ENCODE measurements around the gene NMT1.

The NMT1 gene

DNA sequence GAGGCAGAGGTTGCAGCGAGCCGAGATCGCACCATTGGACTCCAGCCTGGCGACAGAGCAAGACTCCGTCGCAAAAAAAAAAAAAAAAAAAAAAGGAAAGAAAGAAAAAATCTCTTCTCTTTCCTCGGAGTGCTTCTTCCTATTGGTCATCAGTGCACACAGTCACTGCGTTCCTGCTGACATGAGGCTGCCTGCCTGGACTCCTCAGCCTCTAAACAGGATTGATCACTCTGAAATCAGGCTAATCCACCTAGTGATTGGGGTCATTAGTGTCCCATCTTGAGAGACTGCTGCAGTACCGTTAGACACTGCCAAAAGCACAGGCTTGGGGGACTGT, 40.4 kb downstream of the NMT1 start:
- Histone ChIP-seq H3K9me3 (ENCODE audit: severe bottlenecking) (no peaks in the 10 kb centered on the region), H3K27me3 (ENCODE audit: insufficient read depth, low read depth, severe bottlenecking) (no peaks in the 10 kb centered on the region), H3K4me3 (ENCODE audit: low read depth, low read length) (no peak overlapping the region), H3K36me3 (peaks cover 89% of the 10 kb centered on the region), H3K27ac (peak overlapping the region; percentile 58)
- TF ChIP-seq CTCF (IDR thresholded peaks at IDR 0.05; ENCODE audit: low read depth, low read length), result no peak
- DNase-seq, result no peak

DNA sequence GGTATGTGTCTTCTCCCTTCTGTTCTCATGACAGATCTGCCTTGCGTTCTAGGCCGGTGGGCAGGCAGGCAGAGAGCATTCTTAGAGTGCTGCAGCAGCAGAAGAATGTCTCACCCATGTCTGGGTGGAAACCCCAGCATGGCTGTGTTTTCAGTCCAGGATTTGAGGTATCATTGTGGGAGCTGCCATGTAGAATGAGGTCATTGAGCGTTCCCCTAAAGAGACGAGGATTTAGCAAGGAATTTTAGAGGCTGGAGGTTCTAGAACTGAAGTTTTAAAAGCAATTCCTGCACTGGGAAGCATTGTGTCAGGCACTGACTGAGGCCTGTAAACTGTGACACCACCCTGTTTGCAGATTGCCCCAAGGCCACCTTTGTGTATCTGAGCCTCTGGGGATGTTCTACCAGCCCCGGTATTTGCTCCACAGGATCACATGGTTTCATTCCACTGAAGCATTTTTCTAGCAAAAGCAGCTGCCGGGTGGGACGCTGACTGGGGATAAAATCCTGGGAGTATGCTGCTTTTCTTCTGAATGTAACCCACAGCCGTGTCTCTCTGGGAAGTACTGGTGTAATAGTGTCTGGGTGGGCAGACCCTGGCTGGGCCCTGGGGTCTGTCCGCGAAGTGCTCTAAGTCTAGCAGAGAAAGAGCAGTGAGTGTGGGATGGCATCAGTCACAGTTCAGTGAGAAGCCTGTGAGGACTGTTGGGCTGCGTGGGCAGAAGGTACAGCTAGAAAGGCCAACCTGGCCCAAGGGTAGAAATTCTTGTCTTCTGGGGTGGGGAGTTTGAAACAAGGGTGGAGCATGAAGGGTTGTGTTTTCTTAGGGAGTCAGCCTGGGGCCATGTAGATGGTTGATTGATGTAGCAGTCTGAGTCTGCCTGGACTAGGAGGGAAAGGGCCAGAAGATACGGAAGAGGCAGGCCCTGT, 41.0 kb downstream of the NMT1 start:
- Histone ChIP-seq H3K4me3 (ENCODE audit: low read depth, low read length) (no peak overlapping the region), H3K27ac (peak overlapping the region; percentile 58), H3K36me3 (peaks cover 89% of the 10 kb centered on the region), H3K9me3 (ENCODE audit: severe bottlenecking) (no peaks in the 10 kb centered on the region), H3K27me3 (ENCODE audit: insufficient read depth, low read depth, severe bottlenecking) (no peaks in the 10 kb centered on the region)
- DNase-seq, result no peak
- TF ChIP-seq CTCF (IDR thresholded peaks at IDR 0.05; ENCODE audit: low read depth, low read length), result no peak

GRCh38 chr17:45102856-45103255, 41.7 kb downstream of the NMT1 start:
- H3K27ac ChIP-seq, result peak overlapping the region; percentile 58
- TF ChIP-seq CTCF (IDR thresholded peaks at IDR 0.05; ENCODE audit: low read depth, low read length), result no peak
- H3K27me3 ChIP-seq (ENCODE audit: insufficient read depth, low read depth, severe bottlenecking), result no peaks in the 10 kb centered on the region
- no peak overlapping the region for H3K4me3 ChIP-seq (ENCODE audit: low read depth, low read length)
- no peaks in the 10 kb centered on the region for H3K9me3 ChIP-seq (ENCODE audit: severe bottlenecking)
- DNase-seq, result no peak
- peaks cover 89% of the 10 kb centered on the region for H3K36me3 ChIP-seq

GRCh38 chr17:45103269-45103795, 42.2 kb downstream of the NMT1 start:
- H3K36me3 ChIP-seq, result peaks cover 89% of the 10 kb centered on the region
- no peaks in the 10 kb centered on the region for H3K27me3 ChIP-seq (ENCODE audit: insufficient read depth, low read depth, severe bottlenecking)
- TF ChIP-seq CTCF (IDR thresholded peaks at IDR 0.05; ENCODE audit: low read depth, low read length), result no peak
- peak overlapping the region; percentile 58 for H3K27ac ChIP-seq
- no peaks in the 10 kb centered on the region for H3K9me3 ChIP-seq (ENCODE audit: severe bottlenecking)
- DNase-seq, result peak; percentile 81
- H3K4me3 ChIP-seq (ENCODE audit: low read depth, low read length), result no peak overlapping the region

GRCh38 chr17:45104029-45104428, 42.9 kb downstream of the NMT1 start:
- H3K4me3 ChIP-seq (ENCODE audit: low read depth, low read length), result no peak overlapping the region
- no peaks in the 10 kb centered on the region for H3K27me3 ChIP-seq (ENCODE audit: insufficient read depth, low read depth, severe bottlenecking)
- no peaks in the 10 kb centered on the region for H3K9me3 ChIP-seq (ENCODE audit: severe bottlenecking)
- H3K36me3 ChIP-seq, result peaks cover 89% of the 10 kb centered on the region
- no peak for TF ChIP-seq CTCF (IDR thresholded peaks at IDR 0.05; ENCODE audit: low read depth, low read length)
- peak overlapping the region; percentile 40 for H3K27ac ChIP-seq
- no peak for DNase-seq

Measured in WERI-Rb-1 (cell line).